OCI-LY3 (cell line): ENCODE data around the gene PNPLA4.

Experiments
- H2AFZ ChIP-seq: fragments of 200-600, 300-600 bp; shearing (Covaris generic); 2 replicates; pipeline ENCODE4 v1.6.0; 2014; ENCODE audit warnings: antibody characterized with exemption, low read depth, low read length
- H3K27ac ChIP-seq: fragments of 200-600, 300-600 bp; sonication (generic); 2 replicates; pipeline ENCODE4 v1.5.1; 2014; ENCODE audit warnings: mild to moderate bottlenecking, low read length, moderate library complexity, mixed read lengths
- H3K27me3 ChIP-seq: fragments of 200-600, 300-600 bp; sonication (generic); 2 replicates; pipeline ENCODE4 v1.6.1; 2014; ENCODE audit warnings: low read depth, low read length, mixed read lengths
- H3K36me3 ChIP-seq: fragments of 200-600, 300-600 bp; sonication (generic); replicated peaks from 2 replicates; pipeline ENCODE3; 2014; ENCODE audit warnings: low read depth, low read length, mixed read lengths
- H3K4me1 ChIP-seq: fragments of 300-600, 200-600 bp; sonication (generic); 2 replicates; pipeline ENCODE4 v1.6.1; 2014; ENCODE audit warnings: low read length, mixed read lengths
- H3K4me2 ChIP-seq: fragments of 200-600, 300-600 bp; sonication (generic); 2 replicates; pipeline ENCODE4 v1.6.1; 2014; ENCODE audit warnings: low read length, mixed read lengths
- H3K4me3 ChIP-seq: fragments of 300-600, 200-600 bp; sonication (generic); 2 replicates; pipeline ENCODE4 v1.5.1; 2014; ENCODE audit warnings: antibody characterized with exemption, mild to moderate bottlenecking, low read length, moderate library complexity
- H3K79me2 ChIP-seq: fragments of 300-600, 200-600 bp; shearing (Covaris generic); 2 replicates; pipeline ENCODE4 v1.6.1; 2014; ENCODE audit warnings: mild to moderate bottlenecking, low read length, mixed read lengths
- H3K9ac ChIP-seq: fragments of 300-600, 200-600 bp; shearing (Covaris generic); 2 replicates; pipeline ENCODE4 v1.6.0; 2014; ENCODE audit warnings: mild to moderate bottlenecking, low read length, moderate library complexity
- H3K9me3 ChIP-seq: fragments of 200-600, 300-600 bp; shearing (Covaris generic); 2 replicates; pipeline ENCODE4 v1.6.1; 2014; ENCODE audit warnings: low read length, mixed read lengths; ENCODE audit not compliant: insufficient read depth
- H4K20me1 ChIP-seq: fragments of 200-600, 300-600 bp; sonication (generic); 2 replicates; pipeline ENCODE4 v1.6.1; 2016; ENCODE audit warnings: low read length, mixed read lengths; ENCODE audit not compliant: insufficient read depth
- EZH2phosphoT487 ChIP-seq: fragments of 200-600 bp; shearing (Covaris generic); IDR thresholded peaks from 2 replicates; pipeline ENCODE4 v1.6.1; 2018; ENCODE audit warnings: antibody characterized with exemption, mixed run types, low read depth
- TF ChIP-seq, protein P1 (sequence below): fragments of 200-600, 300-600 bp; sonication (generic); IDR thresholded peaks from 2 replicates; pipeline ENCODE4 v1.5.1; 2014; ENCODE audit warnings: antibody characterized with exemption, low read length, low read depth

The PNPLA4 gene

DNA sequence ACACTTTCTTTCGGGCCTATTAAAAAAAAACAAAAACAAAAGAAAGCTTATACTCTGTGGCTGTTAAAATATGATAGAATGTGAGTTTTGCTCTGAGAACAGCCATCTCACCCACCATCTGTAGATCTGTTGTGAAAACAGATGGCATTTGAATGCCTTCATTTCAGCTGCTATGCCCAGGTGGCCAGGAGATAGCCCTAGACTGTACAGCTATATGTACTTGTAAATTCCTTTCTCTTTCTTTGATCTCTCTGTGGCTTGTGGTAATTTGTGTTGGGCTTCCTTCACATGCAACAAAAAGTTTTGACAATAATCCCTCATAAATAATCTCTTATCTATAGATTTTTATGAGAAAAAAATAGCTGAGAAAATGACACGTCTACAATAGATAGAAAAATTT is 38.1 kb downstream of the PNPLA4 start:
- no peak overlapping the region for H3K4me3 ChIP-seq
- no peak overlapping the region for H3K4me2 ChIP-seq
- H3K27ac ChIP-seq: no peak overlapping the region
- TF ChIP-seq, protein P1, sequence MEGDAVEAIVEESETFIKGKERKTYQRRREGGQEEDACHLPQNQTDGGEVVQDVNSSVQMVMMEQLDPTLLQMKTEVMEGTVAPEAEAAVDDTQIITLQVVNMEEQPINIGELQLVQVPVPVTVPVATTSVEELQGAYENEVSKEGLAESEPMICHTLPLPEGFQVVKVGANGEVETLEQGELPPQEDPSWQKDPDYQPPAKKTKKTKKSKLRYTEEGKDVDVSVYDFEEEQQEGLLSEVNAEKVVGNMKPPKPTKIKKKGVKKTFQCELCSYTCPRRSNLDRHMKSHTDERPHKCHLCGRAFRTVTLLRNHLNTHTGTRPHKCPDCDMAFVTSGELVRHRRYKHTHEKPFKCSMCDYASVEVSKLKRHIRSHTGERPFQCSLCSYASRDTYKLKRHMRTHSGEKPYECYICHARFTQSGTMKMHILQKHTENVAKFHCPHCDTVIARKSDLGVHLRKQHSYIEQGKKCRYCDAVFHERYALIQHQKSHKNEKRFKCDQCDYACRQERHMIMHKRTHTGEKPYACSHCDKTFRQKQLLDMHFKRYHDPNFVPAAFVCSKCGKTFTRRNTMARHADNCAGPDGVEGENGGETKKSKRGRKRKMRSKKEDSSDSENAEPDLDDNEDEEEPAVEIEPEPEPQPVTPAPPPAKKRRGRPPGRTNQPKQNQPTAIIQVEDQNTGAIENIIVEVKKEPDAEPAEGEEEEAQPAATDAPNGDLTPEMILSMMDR: no peak
- no peak for TF ChIP-seq EZH2phosphoT487
- H3K36me3 ChIP-seq: no peaks in the 10 kb centered on the region
- no peaks in the 10 kb centered on the region for H4K20me1 ChIP-seq
- no peaks in the 10 kb centered on the region for H3K27me3 ChIP-seq
- no peaks in the 10 kb centered on the region for H3K9me3 ChIP-seq
- H2AFZ ChIP-seq: no peak overlapping the region
- H3K9ac ChIP-seq: no peak overlapping the region
- H3K4me1 ChIP-seq: no peaks in the 10 kb centered on the region
- H3K79me2 ChIP-seq: no peaks in the 10 kb centered on the region

DNA sequence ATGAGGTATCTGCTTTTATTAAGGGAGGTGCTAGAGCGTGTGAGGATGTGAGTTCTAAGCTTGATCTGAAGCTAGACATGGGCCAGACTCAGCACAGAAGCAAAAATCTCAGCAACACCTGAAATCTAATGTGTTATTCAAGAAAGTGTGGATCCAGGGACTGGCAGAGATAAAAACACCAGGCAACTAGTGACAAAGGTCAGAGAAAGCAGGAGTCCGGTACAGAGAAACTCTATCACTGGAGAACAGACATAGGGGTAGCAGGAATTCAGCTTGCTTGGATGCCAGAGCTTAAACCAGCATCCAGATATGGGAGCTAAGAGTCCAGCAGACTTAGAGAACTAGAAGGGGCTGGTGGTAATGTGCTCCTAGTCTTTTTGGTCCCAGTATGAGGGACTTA is 50.3 kb downstream of the PNPLA4 start:
- H3K9ac ChIP-seq: no peak overlapping the region

DNA sequence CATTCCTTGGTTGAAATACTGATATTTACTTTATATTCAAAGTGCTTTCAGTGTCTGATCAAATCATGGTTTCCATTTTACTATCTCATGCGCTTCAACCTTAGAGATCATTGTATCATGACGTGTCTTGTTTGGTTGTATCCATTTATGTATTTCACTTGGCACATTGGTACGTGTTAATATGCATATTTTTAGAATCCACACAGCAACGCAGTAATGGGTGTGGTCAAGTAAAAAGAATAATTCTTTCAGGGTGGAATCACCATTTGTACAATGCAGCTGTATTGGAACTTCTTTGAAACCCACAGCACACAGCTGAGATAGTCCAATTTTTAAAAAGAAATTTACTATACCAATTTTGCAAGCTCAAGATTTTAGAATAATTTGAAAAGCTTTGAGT is 55.2 kb downstream of the PNPLA4 start:
- TF ChIP-seq, protein P1: no peak
- no peak for TF ChIP-seq EZH2phosphoT487
- Histone ChIP-seq H3K27ac (no peak overlapping the region), H3K27me3 (no peaks in the 10 kb centered on the region), H3K79me2 (no peaks in the 10 kb centered on the region), H4K20me1 (no peaks in the 10 kb centered on the region), H3K36me3 (no peaks in the 10 kb centered on the region), H3K9me3 (no peaks in the 10 kb centered on the region), H2AFZ (no peak overlapping the region), H3K9ac (no peak overlapping the region), H3K4me3 (no peak overlapping the region), H3K4me2 (no peak overlapping the region), H3K4me1 (no peaks in the 10 kb centered on the region)

More for the DNA sequence above, 50.3 kb downstream of the PNPLA4 start:
- no peaks in the 10 kb centered on the region for H3K27me3 ChIP-seq
- H4K20me1 ChIP-seq: no peaks in the 10 kb centered on the region
- no peak overlapping the region for H3K4me3 ChIP-seq
- no peaks in the 10 kb centered on the region for H3K36me3 ChIP-seq
- H2AFZ ChIP-seq: no peak overlapping the region
- H3K27ac ChIP-seq: no peak overlapping the region
- no peaks in the 10 kb centered on the region for H3K79me2 ChIP-seq
- H3K4me2 ChIP-seq: no peak overlapping the region
- no peaks in the 10 kb centered on the region for H3K4me1 ChIP-seq
- TF ChIP-seq, protein P1: no peak
- no peak for TF ChIP-seq EZH2phosphoT487
- no peaks in the 10 kb centered on the region for H3K9me3 ChIP-seq

DNA sequence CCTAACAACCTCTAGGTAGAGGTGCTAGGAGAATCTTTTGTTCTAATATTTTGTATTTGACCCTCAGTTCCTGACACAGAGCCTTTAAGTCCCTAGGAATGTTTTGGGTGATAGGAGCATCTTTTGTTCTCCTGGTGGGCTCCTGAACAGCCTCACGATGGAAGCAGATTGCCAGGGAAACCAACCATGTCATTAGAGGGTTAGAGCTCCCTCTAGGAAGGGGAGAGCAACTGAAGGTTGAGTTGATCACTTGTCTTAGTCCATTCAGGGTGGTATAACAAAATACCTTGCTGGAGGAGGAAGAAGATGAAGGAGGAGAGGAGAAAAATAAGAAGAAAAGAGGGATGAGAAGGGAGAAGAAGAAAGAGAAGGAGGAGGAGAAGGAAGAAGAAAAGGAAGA is 75.0 kb downstream of the PNPLA4 start:
- Histone ChIP-seq H3K79me2 (no peaks in the 10 kb centered on the region), H3K9me3 (no peaks in the 10 kb centered on the region), H3K36me3 (no peaks in the 10 kb centered on the region), H3K27ac (no peak overlapping the region), H2AFZ (no peak overlapping the region), H4K20me1 (no peaks in the 10 kb centered on the region), H3K9ac (no peak overlapping the region), H3K4me3 (no peak overlapping the region), H3K4me2 (no peak overlapping the region), H3K4me1 (no peaks in the 10 kb centered on the region), H3K27me3 (no peaks in the 10 kb centered on the region)
- no peak for TF ChIP-seq EZH2phosphoT487
- TF ChIP-seq, protein P1: no peak
